Type B pancreatic cell (in vitro differentiated cells): ENCODE results near the gene SLC8A1. TPM values are rescaled to one million over a fixed set of nuclear protein-coding genes. Genes with fewer than 3 reads are reported as not detected.

Experiments
- DNase-seq: peaks from one replicate; pipeline ENCODE4 v3.0.0; 2021; ENCODE audit warnings: mixed read lengths; ENCODE audit not compliant: unreplicated experiment; ENCODE audit errors: extremely low spot score
- H3K27ac Mint-ChIP-seq: 2 replicates; pipeline ENCODE4 v1.8.0; 2021; ENCODE audit warnings: mild to moderate bottlenecking, mixed read lengths
- H3K27me3 Mint-ChIP-seq: 2 replicates; pipeline ENCODE4 v1.8.0; 2021; ENCODE audit warnings: mixed read lengths
- H3K36me3 Mint-ChIP-seq: 2 replicates; pipeline ENCODE4 v1.8.0; 2021; ENCODE audit warnings: mixed read lengths
- H3K4me1 Mint-ChIP-seq: one replicate; pipeline ENCODE4 v1.8.0; 2021; ENCODE audit warnings: mixed read lengths; ENCODE audit not compliant: unreplicated experiment
- H3K4me3 Mint-ChIP-seq: 2 replicates; pipeline ENCODE4 v1.8.0; 2021; ENCODE audit warnings: mild to moderate bottlenecking, mixed read lengths
- H3K9me3 Mint-ChIP-seq: 2 replicates; pipeline ENCODE4 v1.8.0; 2021; ENCODE audit warnings: mixed read lengths
- total RNA-seq: library from RNA; stranded (reverse); gene quantifications from 2 replicates; pipeline ENCODE4 v1.2.1, GENCODE V29; 2021; ENCODE audit warnings: low replicate concordance
- TF ChIP-seq, protein P1 (sequence below): fragments of 200-600 bp; sonication (generic); conservative IDR thresholded peaks from 2 replicates; pipeline ENCODE4 v1.5.0; 2021; ENCODE audit warnings: antibody characterized with exemption, mild to moderate bottlenecking

SLC8A1 gene
- total RNA-seq, 1 donor from 2014 or later: 42.1 TPM

DNA sequence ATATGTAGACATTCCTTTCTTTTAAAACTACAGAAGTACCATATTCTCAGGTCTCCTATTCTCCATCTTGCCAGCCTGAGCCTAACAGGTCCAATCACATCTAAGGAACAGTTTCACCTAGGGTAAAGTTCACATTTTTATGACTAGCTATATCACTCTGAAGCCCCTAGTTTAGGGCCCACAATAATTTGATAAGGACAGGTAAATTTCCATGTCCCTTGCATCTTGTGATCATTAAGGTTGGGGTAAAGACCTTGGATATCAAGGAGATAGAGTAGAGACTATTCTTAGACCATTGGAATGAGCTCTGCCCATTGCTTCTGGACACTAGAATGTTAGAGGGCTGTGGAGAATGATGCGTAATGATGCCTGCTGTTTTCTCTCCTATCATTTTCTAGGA, 185.7 kb downstream of the SLC8A1 start:
- Mint-ChIP-seq H3K4me1 (peaks cover 31% of the 10 kb centered on the region), H3K9me3 (no peaks in the 10 kb centered on the region), H3K36me3 (no peaks in the 10 kb centered on the region), H3K27ac (no peak overlapping the region), H3K4me3 (no peak overlapping the region), H3K27me3 (no peaks in the 10 kb centered on the region)
- DNase-seq: no peak
- TF ChIP-seq, protein P1, sequence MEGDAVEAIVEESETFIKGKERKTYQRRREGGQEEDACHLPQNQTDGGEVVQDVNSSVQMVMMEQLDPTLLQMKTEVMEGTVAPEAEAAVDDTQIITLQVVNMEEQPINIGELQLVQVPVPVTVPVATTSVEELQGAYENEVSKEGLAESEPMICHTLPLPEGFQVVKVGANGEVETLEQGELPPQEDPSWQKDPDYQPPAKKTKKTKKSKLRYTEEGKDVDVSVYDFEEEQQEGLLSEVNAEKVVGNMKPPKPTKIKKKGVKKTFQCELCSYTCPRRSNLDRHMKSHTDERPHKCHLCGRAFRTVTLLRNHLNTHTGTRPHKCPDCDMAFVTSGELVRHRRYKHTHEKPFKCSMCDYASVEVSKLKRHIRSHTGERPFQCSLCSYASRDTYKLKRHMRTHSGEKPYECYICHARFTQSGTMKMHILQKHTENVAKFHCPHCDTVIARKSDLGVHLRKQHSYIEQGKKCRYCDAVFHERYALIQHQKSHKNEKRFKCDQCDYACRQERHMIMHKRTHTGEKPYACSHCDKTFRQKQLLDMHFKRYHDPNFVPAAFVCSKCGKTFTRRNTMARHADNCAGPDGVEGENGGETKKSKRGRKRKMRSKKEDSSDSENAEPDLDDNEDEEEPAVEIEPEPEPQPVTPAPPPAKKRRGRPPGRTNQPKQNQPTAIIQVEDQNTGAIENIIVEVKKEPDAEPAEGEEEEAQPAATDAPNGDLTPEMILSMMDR: no peak

DNA sequence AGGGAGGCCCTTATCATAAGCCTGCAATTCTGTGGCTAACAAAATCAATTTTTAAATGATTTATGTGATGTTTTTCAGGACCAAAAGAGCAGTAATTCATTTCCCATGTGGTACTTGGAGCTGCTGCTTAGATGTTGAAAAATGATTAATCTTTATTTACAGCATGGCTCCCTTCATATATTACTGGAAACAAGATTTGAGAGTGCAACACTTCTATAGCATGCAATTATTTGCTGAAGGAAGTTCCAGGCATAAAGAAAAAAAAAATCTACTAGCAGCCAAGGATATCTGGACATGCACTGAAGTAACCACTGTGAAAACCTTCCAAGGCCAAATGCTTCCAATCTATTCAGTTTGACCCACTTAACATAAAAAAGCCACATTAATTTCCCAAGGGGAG, 186.3 kb downstream of the SLC8A1 start:
- Mint-ChIP-seq H3K36me3 (no peaks in the 10 kb centered on the region), H3K4me3 (no peak overlapping the region), H3K27ac (no peak overlapping the region), H3K27me3 (no peaks in the 10 kb centered on the region), H3K9me3 (no peaks in the 10 kb centered on the region), H3K4me1 (peaks cover 25% of the 10 kb centered on the region)
- TF ChIP-seq, protein P1: no peak
- DNase-seq: no peak

DNA sequence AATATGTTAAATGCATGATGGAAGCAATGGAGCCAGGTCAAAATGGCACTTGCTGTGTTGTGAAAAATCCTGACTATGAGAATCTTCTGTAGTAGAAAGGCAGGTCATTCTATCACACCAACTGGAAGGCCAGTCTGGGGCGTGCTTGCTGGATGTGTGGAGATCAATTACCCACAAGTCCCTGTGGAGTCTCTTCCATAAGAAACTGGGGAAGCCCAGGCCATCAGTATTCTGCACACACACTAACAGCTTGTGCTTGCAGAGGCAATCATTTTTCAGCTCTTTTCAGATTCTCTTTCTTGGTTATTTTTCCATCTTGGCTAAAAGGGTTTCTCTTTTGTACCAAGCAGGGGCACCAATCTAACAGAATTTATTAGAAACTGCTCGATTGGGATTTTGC, 190.8 kb downstream of the SLC8A1 start:
- H3K27ac Mint-ChIP-seq: no peak overlapping the region
- H3K36me3 Mint-ChIP-seq: no peaks in the 10 kb centered on the region
- no peaks in the 10 kb centered on the region for H3K9me3 Mint-ChIP-seq
- no peak overlapping the region for H3K4me3 Mint-ChIP-seq
- no peak for DNase-seq
- TF ChIP-seq, protein P1: no peak
- no peaks in the 10 kb centered on the region for H3K27me3 Mint-ChIP-seq
- H3K4me1 Mint-ChIP-seq: peaks cover 16% of the 10 kb centered on the region

DNA sequence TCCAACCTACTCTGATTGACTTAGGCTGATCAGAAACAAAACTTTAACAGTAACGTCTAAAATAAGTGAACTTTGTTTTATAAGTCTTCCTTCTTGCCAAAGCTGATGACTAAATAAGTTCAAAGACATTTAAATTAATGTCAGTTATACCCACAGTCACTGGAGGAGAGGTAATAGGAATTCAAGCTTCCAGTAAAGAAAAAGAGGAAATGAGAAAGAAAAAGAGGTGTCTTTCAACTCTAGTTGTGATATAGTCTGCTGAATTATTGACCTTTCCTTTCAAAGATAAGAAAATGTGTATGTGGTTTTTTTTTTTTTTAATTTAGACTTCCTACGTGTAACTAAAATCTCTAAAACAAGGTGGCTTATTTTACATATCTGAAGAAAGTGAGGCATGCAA, 191.5 kb downstream of the SLC8A1 start:
- no peaks in the 10 kb centered on the region for H3K36me3 Mint-ChIP-seq
- no peaks in the 10 kb centered on the region for H3K27me3 Mint-ChIP-seq
- H3K4me3 Mint-ChIP-seq: no peak overlapping the region
- TF ChIP-seq, protein P1: no peak
- H3K27ac Mint-ChIP-seq: no peak overlapping the region
- H3K9me3 Mint-ChIP-seq: no peaks in the 10 kb centered on the region
- no peak for DNase-seq
- peaks cover 12% of the 10 kb centered on the region for H3K4me1 Mint-ChIP-seq

DNA sequence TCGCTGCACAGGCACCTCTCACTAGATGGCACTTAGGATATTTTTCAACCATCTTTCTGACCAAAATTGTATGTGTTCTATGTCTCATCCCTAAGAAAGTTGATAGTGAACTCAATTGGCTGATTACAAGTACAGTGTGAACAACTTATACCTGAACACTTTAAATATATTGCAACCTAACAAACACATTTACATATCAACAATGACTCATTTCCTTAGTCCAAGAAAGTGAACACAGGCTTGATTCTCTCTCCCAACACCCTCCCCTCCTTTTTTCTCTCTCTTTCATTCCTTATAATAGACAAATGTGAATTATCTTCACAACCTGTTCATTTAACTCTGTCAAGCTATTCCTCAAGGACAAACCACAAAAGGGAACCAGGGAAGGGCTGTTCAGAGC, 192.0 kb downstream of the SLC8A1 start:
- TF ChIP-seq, protein P1: no peak
- no peaks in the 10 kb centered on the region for H3K27me3 Mint-ChIP-seq
- H3K36me3 Mint-ChIP-seq: no peaks in the 10 kb centered on the region
- H3K9me3 Mint-ChIP-seq: no peaks in the 10 kb centered on the region
- H3K4me3 Mint-ChIP-seq: no peak overlapping the region
- no peak for DNase-seq
- no peak overlapping the region for H3K27ac Mint-ChIP-seq
- H3K4me1 Mint-ChIP-seq: peaks cover 12% of the 10 kb centered on the region

DNA sequence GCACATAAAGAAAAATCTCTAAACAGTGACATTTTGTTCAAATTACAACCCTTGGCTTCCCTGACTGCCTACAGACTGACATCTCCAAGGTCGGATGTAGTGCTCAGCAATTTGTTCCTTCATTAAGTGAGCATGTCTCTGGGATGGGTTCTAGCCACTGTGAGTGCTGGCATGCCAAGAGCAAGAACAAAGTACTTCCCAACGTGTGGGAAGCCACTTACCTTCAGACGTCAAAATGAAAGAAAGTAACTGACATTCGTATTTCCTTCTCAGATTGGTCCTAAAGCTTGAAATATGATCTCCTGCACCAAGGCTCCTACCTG, 193.8 kb downstream of the SLC8A1 start:
- Mint-ChIP-seq H3K4me1 (peaks cover 12% of the 10 kb centered on the region), H3K27ac (no peak overlapping the region), H3K9me3 (no peaks in the 10 kb centered on the region), H3K27me3 (no peaks in the 10 kb centered on the region), H3K36me3 (no peaks in the 10 kb centered on the region), H3K4me3 (no peak overlapping the region)
- no peak for DNase-seq
- TF ChIP-seq, protein P1: no peak
